Lung (tissue), 12 donors: ENCODE data around the gene NAB2. TPM values are rescaled to one million over a fixed set of nuclear protein-coding genes. Genes with fewer than 3 reads are reported as not detected.
"Not testable (repeated sequence)": the region's sequence is repeated elsewhere in the genome, so short reads cannot be mapped to it uniquely, and the experiment has no call there.

Source experiments
- ATAC-seq: fragments of 200-7000 bp; cut with Tn5 transposase; one replicate; pipeline ENCODE4 v1.9.1; 2020; ENCODE audit warnings: moderate number of reproducible peaks; ENCODE audit not compliant: insufficient read depth, low FRiP score
- DNase-seq, 3 donors: peaks; one replicate each; pipeline ENCODE4 v3.0.0-alpha.2; 2013 to 2017
- H3K27ac ChIP-seq, 2 donors: one replicate each; pipeline ENCODE4 v1.5.1; 2013; ENCODE audit warnings: mild to moderate bottlenecking in 2 of 2, moderate library complexity in 2 of 2, control low read depth in 1 of 2, inconsistent platforms in 1 of 2, low read depth in 1 of 2, low read length in 1 of 2
- H3K27me3 ChIP-seq, 3 donors: one replicate each; pipeline ENCODE4 v1.5.1; 2013; ENCODE audit warnings: low read length in 2 of 3; ENCODE audit not compliant: control insufficient read depth in 3 of 3, insufficient read depth in 3 of 3
- H3K36me3 ChIP-seq, 4 donors: one replicate each; pipeline ENCODE4 v1.5.1; 2013; ENCODE audit warnings: low read length in 4 of 4, mild to moderate bottlenecking in 1 of 4, moderate library complexity in 1 of 4; ENCODE audit not compliant: control insufficient read depth in 4 of 4, insufficient read depth in 4 of 4
- H3K4me1 ChIP-seq, 5 donors: one replicate each; pipeline ENCODE4 v1.5.1; 2013; ENCODE audit warnings: low read length in 5 of 5, mild to moderate bottlenecking in 2 of 5, moderate library complexity in 1 of 5; ENCODE audit not compliant: control insufficient read depth in 5 of 5, insufficient read depth in 5 of 5
- H3K4me3 ChIP-seq: one replicate; pipeline ENCODE4 v1.5.1; 2013; ENCODE audit warnings: mild to moderate bottlenecking, control low read depth, moderate library complexity
- H3K9ac ChIP-seq, 2 donors: one replicate each; pipeline ENCODE4 v1.5.1; 2013; ENCODE audit warnings: low read length in 2 of 2, control low read depth in 1 of 2; ENCODE audit not compliant: insufficient read depth in 1 of 2
- H3K9me3 ChIP-seq, 4 donors: one replicate each; pipeline ENCODE4 v1.5.1; 2013; ENCODE audit warnings: low read length in 3 of 4, mild to moderate bottlenecking in 1 of 4, moderate library complexity in 1 of 4; ENCODE audit not compliant: control insufficient read depth in 4 of 4, insufficient read depth in 3 of 4
- WGBS, 2 donors: extraction: QIAGEN DNeasy Blood & Tissue Kit; methylation state at CpG; one replicate each; pipeline ENCODE4 v1.1.7; 2013; 5-methylcytosine and 5-hydroxymethylcytosine counted together
- polyA plus RNA-seq, 2 donors: library from polyadenylated mRNA; stranded (reverse); fragments of 200-250 nt; gene quantifications; one replicate each; pipeline ENCODE4 v1.2.1, GENCODE V29; 2013
- total RNA-seq, 2 donors: library from RNA; depleted of rRNA in 1 of 2; stranded (reverse); fragments of >200 nt in 1 of 2; gene quantifications; one replicate each; pipeline ENCODE4 v1.2.1, GENCODE V29; 2014 to 2021
- TF ChIP-seq, protein P1 (sequence below): IDR thresholded peaks from 2 replicates; pipeline ENCODE4 v1.5.1; 2012; ENCODE audit warnings: mild to moderate bottlenecking; ENCODE audit errors: control extremely low read depth, extremely low read depth
- donor health status: control.
- donor health status: control.
- donor health status: Bipolar disorder and iron deficiency.
- donor health status: healthy.
- donor health status: DM: yes; HTN: yes; CAD: no.

NAB2 gene
- total and polyA plus RNA-seq, 4 donors = 16.7 to 51.3 (median 38.9) TPM

DNA sequence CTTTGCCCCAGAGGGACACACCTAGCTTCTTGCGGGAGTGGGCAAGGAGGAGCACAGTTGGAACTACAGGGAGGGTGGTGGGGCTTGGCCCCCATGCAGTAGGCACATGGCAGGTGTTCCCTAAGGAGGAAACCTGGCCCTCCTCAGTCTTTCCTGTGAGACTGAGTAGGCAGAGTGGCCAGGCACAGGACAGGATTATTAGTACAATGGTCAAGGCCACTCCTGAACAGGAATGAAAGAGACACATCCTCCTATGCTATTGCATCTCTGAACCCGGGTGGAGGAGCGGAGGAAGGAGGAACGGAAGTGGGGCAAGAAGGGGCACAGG lies 39.8 kb upstream of the NAB2 start:
- Histone ChIP-seq H3K27ac (no peak overlapping the region), H3K27me3 (no peaks in the 10 kb centered on the region), H3K4me3 (no peak overlapping the region), H3K36me3 (no peaks in the 10 kb centered on the region), H3K9ac (no peak overlapping the region), H3K4me1 (no peaks in the 10 kb centered on the region), H3K9me3 (no peaks in the 10 kb centered on the region)
- TF ChIP-seq, protein P1, sequence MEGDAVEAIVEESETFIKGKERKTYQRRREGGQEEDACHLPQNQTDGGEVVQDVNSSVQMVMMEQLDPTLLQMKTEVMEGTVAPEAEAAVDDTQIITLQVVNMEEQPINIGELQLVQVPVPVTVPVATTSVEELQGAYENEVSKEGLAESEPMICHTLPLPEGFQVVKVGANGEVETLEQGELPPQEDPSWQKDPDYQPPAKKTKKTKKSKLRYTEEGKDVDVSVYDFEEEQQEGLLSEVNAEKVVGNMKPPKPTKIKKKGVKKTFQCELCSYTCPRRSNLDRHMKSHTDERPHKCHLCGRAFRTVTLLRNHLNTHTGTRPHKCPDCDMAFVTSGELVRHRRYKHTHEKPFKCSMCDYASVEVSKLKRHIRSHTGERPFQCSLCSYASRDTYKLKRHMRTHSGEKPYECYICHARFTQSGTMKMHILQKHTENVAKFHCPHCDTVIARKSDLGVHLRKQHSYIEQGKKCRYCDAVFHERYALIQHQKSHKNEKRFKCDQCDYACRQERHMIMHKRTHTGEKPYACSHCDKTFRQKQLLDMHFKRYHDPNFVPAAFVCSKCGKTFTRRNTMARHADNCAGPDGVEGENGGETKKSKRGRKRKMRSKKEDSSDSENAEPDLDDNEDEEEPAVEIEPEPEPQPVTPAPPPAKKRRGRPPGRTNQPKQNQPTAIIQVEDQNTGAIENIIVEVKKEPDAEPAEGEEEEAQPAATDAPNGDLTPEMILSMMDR = no peak
- ATAC-seq = no peak
- no peak for DNase-seq
- 52 to 78% methylated on average over 4 of the region's 4 CpGs for WGBS, 2 donors

DNA sequence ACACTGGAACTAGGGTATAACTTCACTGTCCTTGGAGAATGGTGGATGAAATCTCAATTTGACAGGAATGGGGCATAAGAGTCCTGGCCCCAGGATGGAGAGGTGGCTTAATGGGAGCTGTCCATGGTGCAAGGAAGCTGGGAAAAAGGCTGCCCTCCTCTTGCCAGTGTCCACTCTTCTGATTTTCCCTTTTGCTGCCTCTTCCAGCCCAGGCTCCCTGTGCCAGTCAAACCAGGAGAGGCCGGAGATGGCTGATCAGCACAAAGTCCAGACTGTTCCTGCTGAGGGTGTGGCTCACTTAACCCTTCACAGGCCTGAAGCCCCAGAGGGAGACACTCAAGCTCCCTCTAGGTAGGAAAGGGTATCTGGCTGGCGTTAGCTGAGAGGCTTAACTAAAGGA lies 39.0 kb upstream of the NAB2 start, which contains the start of gene MYO1A:
Gene MYO1A (minus strand): TSS at position 240 of the 400 bp plus-strand sequence. CDS start 1,806 bp downstream, outside the sequence.
- no peak for ATAC-seq
- Histone ChIP-seq H3K9me3 (no peaks in the 10 kb centered on the region), H3K9ac (no peak within 1 kb of the TSS)

DNA sequence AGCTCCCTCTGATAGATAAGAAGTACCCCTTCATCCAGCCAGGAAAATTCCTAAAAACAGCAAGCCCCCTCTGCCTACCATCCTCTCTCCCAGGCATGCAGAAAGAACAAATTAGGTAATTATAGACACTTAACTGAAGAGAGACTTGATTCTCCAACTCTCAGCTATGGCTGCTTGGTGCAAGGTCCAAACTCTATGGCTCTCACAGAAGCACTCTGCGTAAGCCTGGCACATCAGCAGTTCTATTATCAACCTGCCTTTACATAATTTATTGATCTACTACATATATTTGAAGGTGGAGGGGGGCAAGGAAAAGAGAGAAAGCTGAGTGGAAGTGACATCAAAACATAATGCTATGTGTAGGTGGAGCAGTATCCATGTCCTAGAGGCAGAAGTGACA lies 37.9 kb upstream of the NAB2 start:
- Histone ChIP-seq H3K36me3 (peaks cover 0 to 2% (median 0%) of the 10 kb centered on the region in 4 donors), H3K4me3 (no peak overlapping the region), H3K27me3 (no peaks in the 10 kb centered on the region), H3K27ac (no peak overlapping the region), H3K9ac (no peak overlapping the region), H3K9me3 (no peaks in the 10 kb centered on the region), H3K4me1 (no peaks in the 10 kb centered on the region)
- 96 to 100% methylated on average over 1 of the region's 1 CpG for WGBS, 2 donors
- TF ChIP-seq, protein P1 = no peak
- ATAC-seq (no peak), DNase-seq (no peak)

More for the DNA sequence above, 39.0 kb upstream of the NAB2 start, which contains the start of gene MYO1A:
- TF ChIP-seq, protein P1 = no peak
- 53 to 78% methylated on average over 2 of the region's 2 CpGs for WGBS, 2 donors
- Histone ChIP-seq H3K27me3 (no peaks in the 10 kb centered on the region), H3K27ac (no peak within 1 kb of the TSS), H3K36me3 (no peaks in the 10 kb centered on the region), H3K4me1 (no peaks in the 10 kb centered on the region), H3K4me3 (no peak within 1 kb of the TSS)
- no peak for DNase-seq

DNA sequence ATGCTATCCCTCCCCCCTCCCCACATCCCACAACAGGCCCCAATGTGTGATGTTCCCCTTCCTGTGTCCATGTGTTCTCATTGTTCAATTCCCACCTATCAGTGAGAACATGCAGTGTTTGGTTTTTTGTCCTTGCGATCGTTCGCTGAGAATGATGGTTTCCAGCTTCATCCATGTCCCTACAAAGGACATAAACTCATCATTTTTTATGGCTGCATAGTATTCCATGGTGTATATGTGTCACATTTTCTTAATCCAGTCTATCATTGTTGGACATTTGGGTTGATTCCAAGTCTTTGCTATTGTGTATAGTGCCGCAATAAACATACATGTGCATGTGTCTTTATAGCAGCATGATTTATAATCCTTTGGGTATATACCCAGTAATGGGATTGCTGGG lies 35.8 kb upstream of the NAB2 start:
- H3K36me3 ChIP-seq = peaks cover 3 to 11% (median 6%) of the 10 kb centered on the region in 4 donors
- not testable (repeated sequence) for H3K27me3 ChIP-seq, H3K4me3 ChIP-seq, DNase-seq, ATAC-seq, H3K9ac ChIP-seq, H3K27ac ChIP-seq, H3K4me1 ChIP-seq, H3K9me3 ChIP-seq
- 92 to 96% methylated on average over 4 of the region's 4 CpGs for WGBS, 2 donors

DNA sequence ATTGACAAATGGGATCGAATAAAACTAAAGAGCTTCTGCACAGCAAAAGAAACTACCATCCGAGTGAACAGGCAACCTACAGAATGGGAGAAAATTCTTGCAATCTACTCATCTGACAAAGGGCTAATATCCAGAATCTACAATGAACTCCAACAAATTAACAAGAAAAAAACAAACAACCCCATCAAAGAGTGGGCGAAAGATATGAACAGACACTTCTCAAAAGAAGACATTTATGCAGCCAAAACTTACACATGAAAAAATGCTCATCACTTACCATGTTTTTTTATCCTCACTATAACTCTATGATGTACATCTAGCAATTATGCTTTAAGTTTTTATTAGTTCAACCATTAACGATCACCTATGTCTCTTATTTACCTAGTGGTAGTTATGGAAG lies 35.0 kb upstream of the NAB2 start:
- H3K9ac ChIP-seq, H3K9me3 ChIP-seq, H3K27me3 ChIP-seq, H3K4me1 ChIP-seq, H3K27ac ChIP-seq, DNase-seq, H3K4me3 ChIP-seq, ATAC-seq: not testable (repeated sequence)
- H3K36me3 ChIP-seq = peaks cover 5 to 18% (median 7%) of the 10 kb centered on the region in 4 donors
- WGBS, 2 donors = 95 to 96% methylated on average over 4 of the region's 4 CpGs
